ENCODE measurements around the gene FAM114A1.

GRCh38 chr4:38951598-38951997, 84.0 kb downstream of the FAM114A1 start:
- TF ChIP-seq CTCF (IDR thresholded peaks at IDR 0.05) (no peak), POLR2AphosphoS5 (IDR thresholded peaks at IDR 0.05; ENCODE audit: low read depth, low read length) (no peak), REST (IDR thresholded peaks at IDR 0.05; ENCODE audit: insufficient read depth in 1 of 2, low read depth in 2 of 2, low read length in 1 of 2) (no peak), TCF7L2 (IDR thresholded peaks at IDR 0.05; ENCODE audit: low read depth, low read length) (no peak)
